ENCODE data around the gene TOP3A. TPM values are rescaled to one million over a fixed set of nuclear protein-coding genes. Genes with fewer than 3 reads are reported as not detected.

TOP3A gene
- total RNA-seq, 1 experiment from 2014 or later: 100 TPM

DNA sequence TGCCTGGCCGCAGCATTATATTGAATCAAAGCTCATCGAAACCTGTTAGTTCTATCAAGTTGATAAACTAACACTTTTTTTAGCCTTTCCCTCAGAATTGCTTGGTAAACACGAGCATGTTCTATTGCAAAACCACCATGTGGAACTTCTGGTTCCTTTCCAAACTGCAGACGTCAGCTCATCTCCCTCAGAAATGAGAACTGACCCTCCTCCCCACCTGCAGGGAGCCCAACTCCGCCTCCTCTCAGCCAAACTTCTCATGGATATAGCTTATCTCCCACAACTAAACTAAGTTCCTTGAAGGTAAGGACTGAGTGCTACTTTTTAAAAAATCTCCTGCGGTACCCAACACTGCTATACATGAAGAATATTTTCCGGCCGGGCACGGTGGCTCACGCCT, 41.8 kb upstream of the TOP3A start:
- H3K27ac ChIP-seq (ENCODE audit: low read depth, low read length, poor library complexity, severe bottlenecking): no peak overlapping the region
- no peaks in the 10 kb centered on the region for H3K27me3 ChIP-seq (replicated peaks; ENCODE audit: insufficient read depth, low read depth, low read length, poor library complexity)
- ChIA-PET POLR2A (ENCODE audit: low non-redundant PET) (no interaction called here), CTCF (no interaction called here)
- H3K4me3 ChIP-seq (ENCODE audit: low read depth, low read length, poor library complexity, severe bottlenecking): no peak overlapping the region
- DNase-seq (ENCODE audit: low spot score): no peak
- no peaks in the 10 kb centered on the region for H3K9me3 ChIP-seq (ENCODE audit: low read depth, low read length, poor library complexity, severe bottlenecking)
- H3K36me3 ChIP-seq (ENCODE audit: insufficient read depth, low read length, poor library complexity, severe bottlenecking): peaks cover 36% of the 10 kb centered on the region
- no peaks in the 10 kb centered on the region for H3K4me1 ChIP-seq (ENCODE audit: insufficient read depth, low read length, poor library complexity, severe bottlenecking)
- no TSS peak for BruUV-seq (replicated peaks)
- TF ChIP-seq, protein P1, sequence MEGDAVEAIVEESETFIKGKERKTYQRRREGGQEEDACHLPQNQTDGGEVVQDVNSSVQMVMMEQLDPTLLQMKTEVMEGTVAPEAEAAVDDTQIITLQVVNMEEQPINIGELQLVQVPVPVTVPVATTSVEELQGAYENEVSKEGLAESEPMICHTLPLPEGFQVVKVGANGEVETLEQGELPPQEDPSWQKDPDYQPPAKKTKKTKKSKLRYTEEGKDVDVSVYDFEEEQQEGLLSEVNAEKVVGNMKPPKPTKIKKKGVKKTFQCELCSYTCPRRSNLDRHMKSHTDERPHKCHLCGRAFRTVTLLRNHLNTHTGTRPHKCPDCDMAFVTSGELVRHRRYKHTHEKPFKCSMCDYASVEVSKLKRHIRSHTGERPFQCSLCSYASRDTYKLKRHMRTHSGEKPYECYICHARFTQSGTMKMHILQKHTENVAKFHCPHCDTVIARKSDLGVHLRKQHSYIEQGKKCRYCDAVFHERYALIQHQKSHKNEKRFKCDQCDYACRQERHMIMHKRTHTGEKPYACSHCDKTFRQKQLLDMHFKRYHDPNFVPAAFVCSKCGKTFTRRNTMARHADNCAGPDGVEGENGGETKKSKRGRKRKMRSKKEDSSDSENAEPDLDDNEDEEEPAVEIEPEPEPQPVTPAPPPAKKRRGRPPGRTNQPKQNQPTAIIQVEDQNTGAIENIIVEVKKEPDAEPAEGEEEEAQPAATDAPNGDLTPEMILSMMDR (conservative IDR thresholded peaks at IDR 0.05; ENCODE audit: low read depth, low read length): no peak
- intact Hi-C loops (cut with micrococcal nuclease; ENCODE audit: unreplicated experiment): no loop called here

DNA sequence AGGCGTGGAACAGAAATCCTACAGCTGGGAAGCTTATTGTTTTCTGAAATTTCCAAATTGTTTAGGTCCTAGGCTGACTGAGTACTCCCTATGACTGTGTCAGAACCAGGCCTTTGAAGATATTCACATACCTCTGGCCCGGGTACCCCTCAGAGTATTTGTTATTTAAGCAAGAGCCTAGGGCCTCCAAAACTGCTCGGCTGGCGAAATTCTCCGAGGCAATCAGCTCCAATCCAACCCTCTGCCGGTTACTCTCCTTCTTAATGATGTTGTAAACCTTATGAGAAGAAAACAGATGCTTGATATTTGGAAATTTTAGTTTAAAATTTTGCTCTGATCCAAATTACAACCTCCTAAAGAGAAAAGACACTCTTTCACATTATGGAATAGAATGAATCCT, 38.7 kb upstream of the TOP3A start:
- POLR2A ChIA-PET (ENCODE audit: low non-redundant PET): no interaction called here
- BruUV-seq (replicated peaks): no TSS peak

DNA sequence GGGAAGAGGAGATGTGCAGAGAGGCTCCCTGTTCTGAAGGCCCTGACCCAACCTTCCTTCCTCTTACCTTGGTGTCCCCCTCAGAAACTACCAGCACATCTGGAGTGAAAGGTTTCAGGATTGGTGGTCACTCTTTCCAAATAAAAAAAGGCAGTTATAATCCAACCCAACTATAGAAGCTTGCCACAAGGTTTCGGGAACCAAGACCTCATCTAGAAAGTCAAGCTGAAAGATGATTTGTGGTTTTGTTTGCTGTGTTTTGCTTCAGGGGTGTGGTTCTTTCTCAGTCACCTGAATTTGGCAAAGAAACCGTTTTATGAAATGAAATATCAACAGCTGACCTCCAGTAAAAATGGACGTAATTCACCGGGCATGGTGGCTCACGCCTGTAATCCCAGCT, 29.2 kb upstream of the TOP3A start:
- intact Hi-C loops (cut with micrococcal nuclease; ENCODE audit: unreplicated experiment): no loop called here
- H3K27me3 ChIP-seq (replicated peaks; ENCODE audit: insufficient read depth, low read depth, low read length, poor library complexity): no peaks in the 10 kb centered on the region
- ChIA-PET CTCF (interaction anchor here (0.6 kb wide), 1 partner anchor 69 kb away, joined by 6 read pairs; no protein-coding TSS in a partner anchor), POLR2A (ENCODE audit: low non-redundant PET) (interaction anchor here (0.7 kb wide), 1 partner anchor 63 kb away, joined by 4 read pairs; no protein-coding TSS in a partner anchor)
- no peak for TF ChIP-seq EZH2 (IDR thresholded peaks at IDR 0.05; ENCODE audit: borderline replicate concordance, low read depth, low read length, poor library complexity, severe bottlenecking)
- TF ChIP-seq, protein P1 (conservative IDR thresholded peaks at IDR 0.05; ENCODE audit: low read depth, low read length): no peak
- H3K9me3 ChIP-seq (ENCODE audit: low read depth, low read length, poor library complexity, severe bottlenecking): no peaks in the 10 kb centered on the region
- no peak overlapping the region for H3K27ac ChIP-seq (ENCODE audit: low read depth, low read length, poor library complexity, severe bottlenecking)
- DNase-seq (ENCODE audit: low spot score): no peak
- H3K36me3 ChIP-seq (ENCODE audit: insufficient read depth, low read length, poor library complexity, severe bottlenecking): peaks cover 41% of the 10 kb centered on the region
- TSS peak; percentile 31 for BruUV-seq (replicated peaks)
- H3K4me3 ChIP-seq (ENCODE audit: low read depth, low read length, poor library complexity, severe bottlenecking): no peak overlapping the region
- H3K4me1 ChIP-seq (ENCODE audit: insufficient read depth, low read length, poor library complexity, severe bottlenecking): no peaks in the 10 kb centered on the region

More for the DNA sequence above, 38.7 kb upstream of the TOP3A start:
- CTCF ChIA-PET: no interaction called here
- no peak for DNase-seq (ENCODE audit: low spot score)
- H3K27me3 ChIP-seq (replicated peaks; ENCODE audit: insufficient read depth, low read depth, low read length, poor library complexity): no peaks in the 10 kb centered on the region
- intact Hi-C loops (cut with micrococcal nuclease; ENCODE audit: unreplicated experiment): no loop called here
- no peaks in the 10 kb centered on the region for H3K9me3 ChIP-seq (ENCODE audit: low read depth, low read length, poor library complexity, severe bottlenecking)
- H3K27ac ChIP-seq (ENCODE audit: low read depth, low read length, poor library complexity, severe bottlenecking): no peak overlapping the region
- H3K36me3 ChIP-seq (ENCODE audit: insufficient read depth, low read length, poor library complexity, severe bottlenecking): peaks cover 34% of the 10 kb centered on the region
- H3K4me1 ChIP-seq (ENCODE audit: insufficient read depth, low read length, poor library complexity, severe bottlenecking): no peaks in the 10 kb centered on the region
- H3K4me3 ChIP-seq (ENCODE audit: low read depth, low read length, poor library complexity, severe bottlenecking): no peak overlapping the region
- TF ChIP-seq EZH2 (IDR thresholded peaks at IDR 0.05; ENCODE audit: borderline replicate concordance, low read depth, low read length, poor library complexity, severe bottlenecking): no peak
- TF ChIP-seq, protein P1 (conservative IDR thresholded peaks at IDR 0.05; ENCODE audit: low read depth, low read length): no peak

Measured in A673 (cell line).